Neutrophil (primary cell): Measurements from ENCODE around the gene ECHDC1.

ENCODE experiments used
- H3K27ac ChIP-seq: fragments of 200-600 bp; sonication (generic); 2 replicates; pipeline ENCODE4 v1.5.1; 2016; ENCODE audit warnings: mild to moderate bottlenecking, moderate library complexity
- H3K27me3 ChIP-seq: fragments of 200-600 bp; sonication (generic); 2 replicates; pipeline ENCODE4 v1.6.0; 2016; ENCODE audit warnings: mild to moderate bottlenecking
- H3K36me3 ChIP-seq: fragments of 200-600 bp; sonication (generic); 2 replicates; pipeline ENCODE4 v1.5.1; 2017
- H3K4me1 ChIP-seq, 2 experiments: fragments of 200-600 bp in 1 of 2; sonication (generic) in 1 of 2; 1 replicate in 1 of 2; 2 replicates in 1 of 2; pipeline versions ENCODE4 v1.5.1 to v1.6.1; 2013 to 2016; ENCODE audit warnings: low read depth in 1 of 2, low read length in 1 of 2, mild to moderate bottlenecking in 1 of 2, moderate library complexity in 1 of 2; ENCODE audit not compliant: control insufficient read depth in 1 of 2, insufficient read depth in 1 of 2
- H3K4me3 ChIP-seq, 2 experiments: fragments of 200-600 bp in 1 of 2; sonication (generic) in 1 of 2; 1 replicate in 1 of 2; 2 replicates in 1 of 2; pipeline ENCODE4 v1.5.1; 2013 to 2016; ENCODE audit warnings: low read depth in 1 of 2, low read length in 1 of 2, mild to moderate bottlenecking in 1 of 2, moderate library complexity in 1 of 2
- H3K9me3 ChIP-seq: fragments of 200-600 bp; sonication (generic); 2 replicates; pipeline ENCODE4 v1.5.1; 2016
- TF ChIP-seq, protein P1 (sequence below): fragments of 200-600 bp; sonication (generic); IDR thresholded peaks from 2 replicates; pipeline ENCODE4 v1.5.1; 2016; ENCODE audit warnings: antibody characterized with exemption

ECHDC1 gene

GRCh38 chr6:127366282-127367022 lies 23.0 kb upstream of the ECHDC1 start:
- TF ChIP-seq, protein P1, sequence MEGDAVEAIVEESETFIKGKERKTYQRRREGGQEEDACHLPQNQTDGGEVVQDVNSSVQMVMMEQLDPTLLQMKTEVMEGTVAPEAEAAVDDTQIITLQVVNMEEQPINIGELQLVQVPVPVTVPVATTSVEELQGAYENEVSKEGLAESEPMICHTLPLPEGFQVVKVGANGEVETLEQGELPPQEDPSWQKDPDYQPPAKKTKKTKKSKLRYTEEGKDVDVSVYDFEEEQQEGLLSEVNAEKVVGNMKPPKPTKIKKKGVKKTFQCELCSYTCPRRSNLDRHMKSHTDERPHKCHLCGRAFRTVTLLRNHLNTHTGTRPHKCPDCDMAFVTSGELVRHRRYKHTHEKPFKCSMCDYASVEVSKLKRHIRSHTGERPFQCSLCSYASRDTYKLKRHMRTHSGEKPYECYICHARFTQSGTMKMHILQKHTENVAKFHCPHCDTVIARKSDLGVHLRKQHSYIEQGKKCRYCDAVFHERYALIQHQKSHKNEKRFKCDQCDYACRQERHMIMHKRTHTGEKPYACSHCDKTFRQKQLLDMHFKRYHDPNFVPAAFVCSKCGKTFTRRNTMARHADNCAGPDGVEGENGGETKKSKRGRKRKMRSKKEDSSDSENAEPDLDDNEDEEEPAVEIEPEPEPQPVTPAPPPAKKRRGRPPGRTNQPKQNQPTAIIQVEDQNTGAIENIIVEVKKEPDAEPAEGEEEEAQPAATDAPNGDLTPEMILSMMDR: no peak
- no peak overlapping the region for H3K27ac ChIP-seq
- no peak overlapping the region for H3K4me3 ChIP-seq

GRCh38 chr6:127365874-127366273 lies 22.5 kb upstream of the ECHDC1 start:
- Histone ChIP-seq H3K27me3 (no peaks in the 10 kb centered on the region), H3K4me1 (no peaks in the 10 kb centered on the region), H3K9me3 (no peaks in the 10 kb centered on the region), H3K4me3 (no peak overlapping the region), H3K36me3 (no peaks in the 10 kb centered on the region), H3K27ac (no peak overlapping the region)
- TF ChIP-seq, protein P1: no peak

More at GRCh38 chr6:127366282-127367022, 23.0 kb upstream of the ECHDC1 start:
- Histone ChIP-seq H3K4me1 (no peaks in the 10 kb centered on the region), H3K27me3 (no peaks in the 10 kb centered on the region), H3K9me3 (no peaks in the 10 kb centered on the region), H3K36me3 (no peaks in the 10 kb centered on the region)

DNA sequence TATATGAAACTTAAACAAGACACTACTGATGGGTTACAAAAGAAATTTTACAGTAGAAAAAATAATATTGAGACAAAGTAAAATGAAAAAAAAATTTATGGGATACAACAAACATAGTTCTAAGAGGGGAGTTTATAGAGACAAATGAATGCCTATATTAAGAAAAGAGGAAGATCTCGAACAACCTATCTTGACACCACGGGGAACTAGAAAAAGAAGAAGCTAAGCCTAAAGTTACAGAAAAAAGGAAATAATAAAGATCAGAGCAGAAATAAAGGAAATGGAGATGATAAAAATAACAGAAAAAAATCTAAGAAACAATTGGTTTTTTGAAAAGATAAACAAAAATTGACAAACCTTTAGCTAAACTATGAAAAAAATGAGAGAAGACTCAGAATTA lies 9.1 kb upstream of the ECHDC1 start:
- H3K4me1 ChIP-seq: peaks cover 25 to 28% of the 10 kb centered on the region in 2 experiments
- TF ChIP-seq, protein P1: no peak
- H3K9me3 ChIP-seq: no peaks in the 10 kb centered on the region
- no peaks in the 10 kb centered on the region for H3K36me3 ChIP-seq
- peak overlapping the region; percentile 65 for H3K27ac ChIP-seq
- no peaks in the 10 kb centered on the region for H3K27me3 ChIP-seq
- peak overlapping the region in 1 of 2 experiments; percentile 7 for H3K4me3 ChIP-seq

DNA sequence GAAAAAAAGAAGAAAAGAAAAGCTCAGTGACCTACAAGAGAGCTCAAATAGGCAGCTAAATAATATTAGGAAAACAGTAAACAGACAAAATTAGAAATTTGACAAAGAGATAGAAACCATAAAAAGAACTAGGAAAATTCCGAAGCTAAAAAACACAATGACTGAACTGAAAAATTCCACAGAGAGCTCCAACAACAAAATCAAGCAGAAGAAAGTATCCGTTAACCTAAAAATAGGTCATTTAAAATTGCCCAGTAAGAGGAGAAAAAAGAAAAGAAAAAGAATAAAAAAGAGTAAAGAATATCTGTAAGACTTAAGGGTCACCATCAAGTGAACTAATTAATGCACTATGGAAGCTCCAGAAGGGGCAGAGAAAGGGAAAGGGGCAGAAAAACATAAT lies 6.6 kb upstream of the ECHDC1 start:
- H3K27ac ChIP-seq: peak overlapping the region; percentile 35
- peaks cover 45 to 47% of the 10 kb centered on the region in 2 experiments for H3K4me1 ChIP-seq
- TF ChIP-seq, protein P1: no peak
- no peak overlapping the region for H3K4me3 ChIP-seq
- H3K36me3 ChIP-seq: no peaks in the 10 kb centered on the region
- no peaks in the 10 kb centered on the region for H3K9me3 ChIP-seq
- H3K27me3 ChIP-seq: no peaks in the 10 kb centered on the region

DNA sequence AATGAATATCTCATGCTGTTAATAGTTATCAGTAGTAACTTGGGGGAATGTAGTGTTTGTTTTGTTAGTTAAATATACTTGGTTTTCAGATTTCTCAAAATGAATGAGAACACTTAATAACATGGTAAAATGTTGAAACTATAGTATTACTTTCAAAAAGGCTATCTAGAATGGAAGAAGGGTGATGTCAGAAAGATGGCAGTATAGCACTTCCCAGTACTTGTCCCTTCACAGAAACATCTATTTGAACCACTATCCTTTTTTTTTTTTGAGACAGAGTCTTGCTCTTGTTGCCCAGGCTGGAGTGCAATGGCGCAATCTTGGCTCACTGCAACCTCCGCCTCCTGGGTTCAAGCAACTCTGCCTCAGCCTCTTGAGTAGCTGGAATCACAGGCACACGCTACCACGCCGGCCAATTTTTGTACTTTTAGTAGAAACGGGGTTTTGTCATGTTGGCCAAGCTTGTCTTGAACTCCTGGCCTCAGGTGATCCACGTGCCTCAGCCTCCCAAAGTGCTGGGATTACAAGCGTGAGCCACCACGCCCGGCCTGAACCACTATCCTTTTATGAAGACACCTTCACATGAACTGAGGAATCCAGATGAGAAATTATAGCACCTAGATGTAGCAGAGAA lies 4.7 kb upstream of the ECHDC1 start:
- TF ChIP-seq, protein P1: no peak
- Histone ChIP-seq H3K27ac (peak overlapping the region; percentile 78), H3K4me3 (no peak overlapping the region), H3K36me3 (no peaks in the 10 kb centered on the region), H3K4me1 (peaks cover 53 to 56% of the 10 kb centered on the region in 2 experiments), H3K27me3 (no peaks in the 10 kb centered on the region), H3K9me3 (no peaks in the 10 kb centered on the region)
